Stimulated activated memory B cell treated with anti-CD40 and anti-IgM and Interleukin-4, amounts not matched to agents 10 μg/mL and 1 μg/mL and 100 μg/mL, for 72 hours (primary cell): ENCODE data around the gene VAMP5.
"Not testable (repeated sequence)": the region's sequence is repeated elsewhere in the genome, so short reads cannot be mapped to it uniquely, and the experiment has no call there.

Source experiments
- ATAC-seq: fragments of 150-1000 bp; cut with Tn5 transposase; 2 replicates; pipeline ENCODE4 v1.10.0; 2021
- H3K27ac Mint-ChIP-seq: one replicate; pipeline ENCODE4 v1.8.0; 2022; ENCODE audit warnings: mild to moderate bottlenecking, mixed read lengths
- H3K27me3 Mint-ChIP-seq: one replicate; pipeline ENCODE4 v1.8.0; 2022; ENCODE audit warnings: mixed read lengths
- H3K36me3 Mint-ChIP-seq: one replicate; pipeline ENCODE4 v1.8.0; 2022; ENCODE audit warnings: mixed read lengths
- H3K4me1 Mint-ChIP-seq: one replicate; pipeline ENCODE4 v1.8.0; 2022; ENCODE audit warnings: mixed read lengths
- H3K4me3 Mint-ChIP-seq: one replicate; pipeline ENCODE4 v1.8.0; 2022; ENCODE audit warnings: mild to moderate bottlenecking, moderate library complexity, mixed read lengths
- H3K9me3 Mint-ChIP-seq: one replicate; pipeline ENCODE4 v1.8.0; 2022; ENCODE audit warnings: mixed read lengths

VAMP5 gene

DNA sequence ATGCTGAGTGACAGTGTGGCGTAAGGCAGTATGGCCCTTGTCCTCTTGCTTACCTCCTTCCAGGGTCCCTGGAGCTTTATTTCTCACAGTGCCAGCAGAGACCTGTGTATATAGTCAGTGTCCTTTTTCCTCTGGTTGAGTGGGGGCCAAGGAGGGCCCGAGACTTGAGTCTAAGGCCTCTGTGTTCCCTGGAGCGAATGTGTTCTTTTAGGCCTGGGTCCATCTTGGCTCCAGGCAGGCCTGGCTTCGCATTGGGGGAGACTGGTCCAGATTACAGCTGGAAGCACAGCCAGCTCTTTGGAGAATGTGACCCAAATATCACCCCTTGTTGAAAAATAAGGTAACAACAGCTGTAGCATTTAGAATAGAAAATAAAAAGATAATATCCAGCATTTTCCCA, 5.0 kb downstream of the VAMP5 start:
- ATAC-seq, result no peak
- H3K36me3 Mint-ChIP-seq, result peaks cover 5% of the 10 kb centered on the region
- peak overlapping the region; percentile 18 for H3K27ac Mint-ChIP-seq
- H3K4me1 Mint-ChIP-seq, result peaks cover 26% of the 10 kb centered on the region
- no peaks in the 10 kb centered on the region for H3K9me3 Mint-ChIP-seq
- H3K4me3 Mint-ChIP-seq, result no peak overlapping the region
- no peaks in the 10 kb centered on the region for H3K27me3 Mint-ChIP-seq

DNA sequence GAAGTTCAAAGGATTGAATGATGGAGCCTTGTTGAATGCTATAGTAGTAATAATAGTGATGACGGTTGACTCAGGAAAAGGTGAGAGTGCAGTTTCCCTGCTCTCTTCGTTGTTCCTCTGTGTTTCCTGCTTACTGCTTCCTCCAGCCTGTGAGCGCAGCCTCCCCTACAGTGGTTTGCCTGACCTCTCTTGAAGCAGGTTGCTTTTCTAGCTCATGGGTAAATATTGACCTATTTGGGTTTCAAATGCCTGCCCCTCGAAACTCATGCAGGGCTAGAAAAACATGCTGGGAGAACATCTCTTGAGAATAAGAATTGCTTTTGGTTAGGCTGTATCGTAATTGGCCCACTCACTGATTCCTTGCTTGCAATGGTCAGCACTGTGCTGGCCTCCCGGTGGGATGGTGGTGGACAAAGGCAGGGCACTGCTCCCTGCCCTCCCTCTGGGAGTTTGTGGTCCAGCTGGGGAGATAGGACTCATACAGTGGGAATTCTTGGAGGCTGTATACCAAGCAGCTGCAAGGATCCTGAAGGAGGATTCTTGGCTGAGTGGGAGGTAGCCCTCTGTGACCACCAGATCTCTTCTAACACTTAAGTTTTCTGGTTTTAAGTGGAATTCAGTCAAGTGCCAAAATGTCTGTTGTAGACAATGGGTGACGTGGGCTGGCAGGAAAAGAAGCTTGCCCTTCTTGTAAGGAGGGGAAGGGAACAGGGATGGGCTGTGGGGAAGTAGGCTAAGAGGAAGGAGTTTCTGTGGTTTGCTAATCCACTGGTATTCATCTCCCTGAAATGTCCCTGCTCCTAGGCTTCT, 6.0 kb downstream of the VAMP5 start:
- peaks cover 3% of the 10 kb centered on the region for H3K36me3 Mint-ChIP-seq
- no peaks in the 10 kb centered on the region for H3K27me3 Mint-ChIP-seq
- no peak for ATAC-seq
- H3K4me1 Mint-ChIP-seq, result peaks cover 29% of the 10 kb centered on the region
- H3K9me3 Mint-ChIP-seq, result no peaks in the 10 kb centered on the region
- no peak overlapping the region for H3K4me3 Mint-ChIP-seq
- H3K27ac Mint-ChIP-seq, result no peak overlapping the region

DNA sequence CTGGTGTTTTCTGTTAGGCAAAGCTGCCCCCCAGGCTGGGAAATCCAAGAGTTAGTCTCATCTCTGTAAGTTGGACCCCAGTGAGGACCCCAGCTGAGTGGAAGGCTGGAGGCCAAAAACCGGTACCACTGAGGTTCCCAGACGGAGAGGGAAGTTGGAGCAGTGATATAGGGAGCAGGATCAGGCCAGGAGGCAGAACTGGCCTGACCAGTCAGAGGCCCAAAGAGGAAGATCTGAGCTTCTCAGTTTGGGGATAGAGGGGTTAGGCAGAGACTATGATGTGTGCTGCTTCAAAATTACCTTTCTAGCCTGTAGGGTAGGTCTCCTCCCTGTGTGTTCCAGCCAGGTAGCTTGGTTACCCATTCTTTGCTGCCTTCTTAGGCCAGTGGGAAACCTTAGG, 6.7 kb downstream of the VAMP5 start:
- H3K36me3 Mint-ChIP-seq, result peaks cover 5% of the 10 kb centered on the region
- H3K4me3 Mint-ChIP-seq, result no peak overlapping the region
- no peaks in the 10 kb centered on the region for H3K27me3 Mint-ChIP-seq
- ATAC-seq, result no peak
- no peak overlapping the region for H3K27ac Mint-ChIP-seq
- H3K9me3 Mint-ChIP-seq, result no peaks in the 10 kb centered on the region
- H3K4me1 Mint-ChIP-seq, result peaks cover 29% of the 10 kb centered on the region

- H3K4me3 Mint-ChIP-seq, result no peak overlapping the region
- peaks cover 7% of the 10 kb centered on the region for H3K36me3 Mint-ChIP-seq
- no peak overlapping the region for H3K27ac Mint-ChIP-seq
- H3K27me3 Mint-ChIP-seq, result no peaks in the 10 kb centered on the region
- no peak for ATAC-seq
- H3K9me3 Mint-ChIP-seq, result no peaks in the 10 kb centered on the region
- peaks cover 34% of the 10 kb centered on the region for H3K4me1 Mint-ChIP-seq
Observed at GRCh38 chr2:85591563-85591962, 7.3 kb downstream of the VAMP5 start.

DNA sequence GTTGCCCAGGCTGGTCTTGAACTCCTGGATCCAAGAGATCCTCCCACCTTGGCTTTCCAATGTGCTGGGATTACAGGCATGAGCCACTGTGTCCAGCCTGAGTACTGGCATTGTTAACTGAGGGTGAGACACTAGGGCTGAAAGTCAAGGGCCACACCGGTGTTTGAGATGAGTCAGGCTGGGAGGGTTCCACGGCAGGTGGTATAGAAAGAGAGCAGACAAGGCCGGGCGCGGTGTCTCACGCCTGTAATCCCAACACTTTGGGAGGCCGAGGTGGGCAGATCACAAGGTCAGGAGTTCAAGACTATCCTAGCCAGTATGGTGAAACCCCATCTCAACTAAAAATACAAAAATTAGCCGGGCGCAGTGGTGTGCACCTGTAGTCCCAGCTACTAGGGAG, 8.1 kb downstream of the VAMP5 start:
- not testable (repeated sequence) for H3K27ac Mint-ChIP-seq, H3K4me3 Mint-ChIP-seq, H3K36me3 Mint-ChIP-seq, H3K27me3 Mint-ChIP-seq, ATAC-seq, H3K9me3 Mint-ChIP-seq
- H3K4me1 Mint-ChIP-seq, result peaks cover 40% of the 10 kb centered on the region

- no peak for ATAC-seq
- no peaks in the 10 kb centered on the region for H3K9me3 Mint-ChIP-seq
- H3K36me3 Mint-ChIP-seq, result peaks cover 7% of the 10 kb centered on the region
- no peaks in the 10 kb centered on the region for H3K27me3 Mint-ChIP-seq
- no peak overlapping the region for H3K27ac Mint-ChIP-seq
- H3K4me1 Mint-ChIP-seq, result peaks cover 35% of the 10 kb centered on the region
- H3K4me3 Mint-ChIP-seq, result no peak overlapping the region
Observed at GRCh38 chr2:85593023-85593422, 8.8 kb downstream of the VAMP5 start.

GRCh38 chr2:85594715-85595300, 10.6 kb downstream of the VAMP5 start:
- no peak for ATAC-seq
- no peaks in the 10 kb centered on the region for H3K9me3 Mint-ChIP-seq
- H3K4me3 Mint-ChIP-seq, result peak overlapping the region; percentile 100
- peaks cover 9% of the 10 kb centered on the region for H3K36me3 Mint-ChIP-seq
- H3K27me3 Mint-ChIP-seq, result no peaks in the 10 kb centered on the region
- peaks cover 37% of the 10 kb centered on the region for H3K4me1 Mint-ChIP-seq
- peak overlapping the region; percentile 100 for H3K27ac Mint-ChIP-seq

DNA sequence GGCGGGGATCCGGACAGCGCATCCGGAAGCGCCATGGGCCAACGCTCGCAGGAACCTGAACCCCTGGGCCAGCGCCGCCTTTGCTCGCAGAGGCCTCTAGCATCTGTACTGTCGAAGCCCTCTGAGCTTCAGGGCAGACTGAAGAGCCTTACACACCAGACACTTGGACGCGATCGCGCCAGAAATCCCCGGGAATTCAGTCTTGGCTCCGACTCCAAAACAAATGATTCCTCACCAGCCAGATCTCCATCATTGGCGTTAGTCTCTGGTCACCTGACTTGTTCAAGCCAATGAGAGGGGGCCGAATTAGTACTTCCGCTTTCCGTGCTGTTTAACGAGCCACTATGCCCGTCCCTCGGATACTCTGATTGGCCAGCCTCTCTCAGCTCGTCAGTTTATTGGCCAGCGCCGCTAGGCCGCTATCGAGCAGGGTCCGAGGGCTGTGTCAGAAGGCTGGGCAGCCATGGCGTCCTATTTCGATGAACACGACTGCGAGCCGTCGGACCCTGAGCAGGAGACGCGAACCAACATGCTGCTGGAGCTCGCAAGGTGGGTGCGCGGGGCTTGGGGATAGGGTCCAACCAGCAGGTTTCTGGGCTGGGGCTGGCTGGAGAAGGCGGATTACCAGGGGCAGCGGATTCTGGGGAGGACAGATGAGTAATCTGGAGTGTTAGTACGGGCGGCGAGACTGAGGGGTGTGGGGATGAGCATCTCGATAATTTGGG, 11.2 kb downstream of the VAMP5 start, which contains the start of gene RNF181:
TSS of gene RNF181 (plus strand) at position 445 of the 725 bp plus-strand sequence. CDS start at position 464, 19 bp downstream.
- Mint-ChIP-seq H3K27me3 (no peaks in the 10 kb centered on the region), H3K27ac (peak within 1 kb of the TSS; percentile 100), H3K4me3 (peak within 1 kb of the TSS; percentile 100), H3K4me1 (peaks cover 44% of the 10 kb centered on the region), H3K36me3 (peaks cover 13% of the 10 kb centered on the region), H3K9me3 (no peaks in the 10 kb centered on the region)
- ATAC-seq, result peak; percentile 100

- peak; percentile 9 for ATAC-seq
- Mint-ChIP-seq H3K27ac (peak overlapping the region; percentile 100), H3K4me3 (peak overlapping the region; percentile 100), H3K36me3 (peaks cover 13% of the 10 kb centered on the region), H3K9me3 (no peaks in the 10 kb centered on the region), H3K27me3 (no peaks in the 10 kb centered on the region), H3K4me1 (peaks cover 47% of the 10 kb centered on the region)
Observed at GRCh38 chr2:85596026-85596333, 11.7 kb downstream of the VAMP5 start.

DNA sequence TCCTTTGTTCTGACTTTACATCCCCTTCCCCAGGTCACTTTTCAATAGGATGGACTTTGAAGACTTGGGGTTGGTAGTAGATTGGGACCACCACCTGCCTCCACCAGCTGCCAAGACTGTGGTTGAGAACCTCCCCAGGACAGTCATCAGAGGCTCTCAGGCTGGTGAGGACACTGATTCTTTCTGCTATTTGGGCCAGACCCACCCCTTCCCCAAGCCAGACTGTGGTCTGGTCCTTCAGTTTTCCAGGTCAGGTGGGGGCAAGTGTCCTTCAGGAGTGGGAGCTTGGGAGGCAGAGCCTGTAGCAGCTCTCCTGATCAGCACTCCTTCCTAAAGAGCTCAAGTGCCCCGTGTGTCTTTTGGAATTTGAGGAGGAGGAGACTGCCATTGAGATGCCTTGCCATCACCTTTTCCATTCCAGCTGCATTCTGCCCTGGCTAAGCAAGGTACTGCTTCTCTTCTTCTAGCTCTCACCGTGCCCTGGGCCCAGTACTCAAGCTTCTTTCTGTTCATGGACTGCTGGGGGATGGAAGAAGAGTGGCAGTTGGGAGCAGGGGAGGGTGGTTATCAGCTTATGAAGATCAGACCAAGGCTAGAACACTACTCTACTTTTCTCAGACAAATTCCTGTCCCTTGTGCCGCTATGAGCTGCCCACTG, 12.4 kb downstream of the VAMP5 start:
- peaks cover 53% of the 10 kb centered on the region for H3K4me1 Mint-ChIP-seq

DNA sequence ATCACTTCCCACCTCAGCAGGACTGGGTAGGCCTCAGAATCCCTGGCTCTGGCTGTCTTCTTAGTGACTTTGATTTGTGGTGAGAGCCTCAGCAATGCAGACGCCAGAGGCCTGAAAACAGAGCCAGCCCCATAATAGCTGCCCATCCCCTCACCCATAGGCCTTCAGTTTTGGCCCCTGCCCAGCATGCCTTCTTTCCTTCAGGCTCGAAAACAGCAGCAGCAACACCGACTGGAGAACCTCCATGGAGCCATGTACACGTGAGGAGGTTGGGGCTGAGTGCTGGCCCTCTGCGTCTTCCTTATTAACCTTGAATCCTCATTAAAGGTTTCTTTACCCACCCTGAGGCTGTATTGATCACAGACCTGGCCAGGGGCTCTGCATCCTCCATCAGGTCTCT, 13.0 kb downstream of the VAMP5 start:
- no peak for ATAC-seq

More for the DNA sequence above, 12.4 kb downstream of the VAMP5 start:
- Mint-ChIP-seq H3K36me3 (peaks cover 13% of the 10 kb centered on the region), H3K4me3 (peak overlapping the region; percentile 100), H3K9me3 (no peaks in the 10 kb centered on the region), H3K27ac (peak overlapping the region; percentile 100), H3K27me3 (no peaks in the 10 kb centered on the region)
- no peak for ATAC-seq

GRCh38 chr2:85598594-85599340, 14.5 kb downstream of the VAMP5 start:
- no peak for ATAC-seq
- Mint-ChIP-seq H3K4me1 (peaks cover 67% of the 10 kb centered on the region), H3K4me3 (no peak overlapping the region), H3K9me3 (no peaks in the 10 kb centered on the region), H3K36me3 (peaks cover 13% of the 10 kb centered on the region), H3K27me3 (no peaks in the 10 kb centered on the region), H3K27ac (no peak overlapping the region)

More for the DNA sequence above, 13.0 kb downstream of the VAMP5 start:
- H3K4me1 Mint-ChIP-seq, result peaks cover 58% of the 10 kb centered on the region
- peak overlapping the region; percentile 100 for H3K4me3 Mint-ChIP-seq
- no peaks in the 10 kb centered on the region for H3K9me3 Mint-ChIP-seq
- H3K27me3 Mint-ChIP-seq, result no peaks in the 10 kb centered on the region
- H3K27ac Mint-ChIP-seq, result peak overlapping the region; percentile 100
- peaks cover 13% of the 10 kb centered on the region for H3K36me3 Mint-ChIP-seq

GRCh38 chr2:85599468-85600234, 15.4 kb downstream of the VAMP5 start:
- H3K4me1 Mint-ChIP-seq, result peaks cover 65% of the 10 kb centered on the region
- H3K4me3 Mint-ChIP-seq, result no peak overlapping the region
- no peak for ATAC-seq
- H3K27ac Mint-ChIP-seq, result peak overlapping the region; percentile 44
- peaks cover 13% of the 10 kb centered on the region for H3K36me3 Mint-ChIP-seq
- no peaks in the 10 kb centered on the region for H3K27me3 Mint-ChIP-seq
- no peaks in the 10 kb centered on the region for H3K9me3 Mint-ChIP-seq

- Mint-ChIP-seq H3K4me1 (peaks cover 63% of the 10 kb centered on the region), H3K27ac (peak overlapping the region; percentile 44), H3K36me3 (peaks cover 13% of the 10 kb centered on the region), H3K27me3 (no peaks in the 10 kb centered on the region), H3K9me3 (no peaks in the 10 kb centered on the region), H3K4me3 (no peak overlapping the region)
- no peak for ATAC-seq
Observed at GRCh38 chr2:85600235-85600575, 16.0 kb downstream of the VAMP5 start.
